HepG2 (cell line): ENCODE results near the gene TSPAN15. TPM values are rescaled to one million over a fixed set of nuclear protein-coding genes. Genes with fewer than 3 reads are reported as not detected.

Experiments used
- BATF2 ChIP-seq: sonication (generic); formaldehyde crosslinking; IDR thresholded peaks from 2 replicates; pipeline ENCODE4 v1.8.0; 2022; ENCODE audit warnings: mild to moderate bottlenecking, missing genetic modification reagents, moderate library complexity
- CCAR2 ChIP-seq: fragments of 200-400 bp; formaldehyde crosslinking; optimal IDR thresholded peaks from 2 replicates; pipeline ENCODE3; 2018; ENCODE audit warnings: low read depth, mild to moderate bottlenecking, low read length, moderate library complexity
- CHCHD3 ChIP-seq: sonication (generic); formaldehyde crosslinking; IDR thresholded peaks from 2 replicates; pipeline ENCODE4 v1.8.0; 2022; ENCODE audit warnings: mild to moderate bottlenecking, missing genetic modification reagents, moderate library complexity
- HDAC1 ChIP-seq: sonication (generic); formaldehyde crosslinking; IDR thresholded peaks from 2 replicates; pipeline ENCODE4 v1.5.1; 2020; ENCODE audit warnings: mild to moderate bottlenecking, missing genetic modification reagents
- NCOR1 ChIP-seq: fragments of 200-600 bp; sonication (generic); IDR thresholded peaks from 2 replicates; pipeline ENCODE4 v1.7.0; 2017; ENCODE audit warnings: antibody characterized with exemption, low read length, borderline replicate concordance
- NFE2L1 ChIP-seq: sonication (generic); formaldehyde crosslinking; IDR thresholded peaks from 2 replicates; pipeline ENCODE4 v1.4.0; 2020; ENCODE audit warnings: missing genetic modification reagents, mild to moderate bottlenecking, borderline replicate concordance
- SCMH1 ChIP-seq: sonication (generic); formaldehyde crosslinking; IDR thresholded peaks from 2 replicates; pipeline ENCODE4 v1.9.0; 2021; ENCODE audit warnings: missing genetic modification reagents, mild to moderate bottlenecking, borderline replicate concordance
- SMC3 ChIP-seq: IDR thresholded peaks from 2 replicates; pipeline ENCODE4 v1.6.1; 2011; ENCODE audit warnings: low read length, improper control_type of control experiment
- XRCC5 ChIP-seq: fragments of 200-400 bp; formaldehyde crosslinking; optimal IDR thresholded peaks from 2 replicates; pipeline ENCODE3; 2017; ENCODE audit warnings: mild to moderate bottlenecking, low read length
- polyA plus RNA-seq, 8 experiments: library from polyadenylated mRNA; depleted of rRNA in 3 of 8; stranded (reverse) in 7 of 8; unstranded in 1 of 8; fragments of >200 nt; fragmentation: Illumina TruSeq in 4 of 8; extraction: Trizol in 4 of 8; gene quantifications; 2 replicates each; pipeline versions ENCODE4 v1.2.1 to v1.2.3, GENCODE V29; 2011 to 2016; ENCODE audit warnings: low read depth in 4 of 8, missing spikeins in 1 of 8, mixed read lengths in 1 of 8; ENCODE audit not compliant: insufficient read depth in 1 of 8
- total RNA-seq, 5 experiments: library from RNA; depleted of rRNA; stranded (reverse); fragments of >200 nt; fragmentation: Illumina TruSeq; extraction: Trizol; gene quantifications; 2 replicates each; pipeline ENCODE4 v1.2.3, GENCODE V29; 2016; ENCODE audit warnings: low read depth in 1 of 5
- TF ChIP-seq, protein P1 (sequence below), 2 experiments: sonication (generic) in 1 of 2; formaldehyde crosslinking in 1 of 2; IDR thresholded peaks; 2 replicates each; pipeline versions ENCODE4 v1.5.1 to v1.6.1; 2011 to 2020; ENCODE audit warnings: borderline replicate concordance in 1 of 2, low read depth in 1 of 2, low read length in 1 of 2, mild to moderate bottlenecking in 1 of 2, missing genetic modification reagents in 1 of 2, moderate library complexity in 1 of 2
- TF ChIP-seq, protein P2 (sequence below): sonication (generic); formaldehyde crosslinking; IDR thresholded peaks from 2 replicates; pipeline ENCODE4 v1.5.1; 2020; ENCODE audit warnings: mild to moderate bottlenecking, missing genetic modification reagents, moderate library complexity
- TF ChIP-seq, protein P3 (sequence below): sonication (generic); formaldehyde crosslinking; IDR thresholded peaks from 2 replicates; pipeline ENCODE4 v1.5.1; 2020; ENCODE audit warnings: missing genetic modification reagents, mild to moderate bottlenecking, borderline replicate concordance
- TF ChIP-seq, protein P4 (sequence below): IDR thresholded peaks from 2 replicates; pipeline ENCODE4 v1.6.1; 2016; ENCODE audit warnings: missing genetic modification reagents, missing compliant biosample characterization
- TF ChIP-seq, protein P5 (sequence below): sonication (generic); formaldehyde crosslinking; IDR thresholded peaks from 2 replicates; pipeline ENCODE4 v1.5.0; 2020; ENCODE audit warnings: mild to moderate bottlenecking, missing genetic modification reagents, moderate library complexity

TSPAN15 gene
- total and polyA plus RNA-seq, 2 of the 13 experiments (the other 11 are each of a cell fraction or from before 2014, with no cell fraction given): 0.27 to 3.2 TPM

DNA sequence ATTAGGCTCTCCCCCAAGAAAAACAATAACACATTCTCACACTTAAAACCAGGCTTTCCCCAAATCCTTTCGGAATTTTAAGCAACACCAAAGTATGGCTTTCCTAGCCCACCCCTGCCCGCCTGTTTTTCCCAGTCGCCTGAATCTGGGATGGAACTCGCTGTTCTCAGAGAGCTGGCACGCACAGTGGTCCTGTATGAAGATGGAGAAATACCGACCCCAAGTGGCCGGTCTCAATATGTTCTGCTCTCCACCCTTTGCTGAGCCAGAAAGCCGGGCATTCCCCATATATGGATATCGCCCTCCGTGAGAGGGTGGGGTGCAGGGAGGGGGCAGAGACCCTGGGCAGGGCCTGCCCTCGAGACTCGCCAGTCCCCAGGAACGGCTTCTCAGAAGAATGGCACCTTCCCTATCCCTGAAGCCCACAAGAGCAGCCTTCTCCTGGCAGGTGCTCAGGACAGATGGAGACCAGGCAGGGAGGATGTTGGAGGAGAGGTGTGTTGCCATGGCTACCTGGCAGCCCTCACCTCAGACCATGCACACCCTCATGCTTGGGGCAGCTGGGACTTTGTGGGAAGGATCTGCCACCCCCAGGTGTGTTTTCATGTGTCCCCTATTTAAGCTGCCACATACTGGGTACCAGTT is 37.9 kb upstream of the TSPAN15 start (continued):
- TF ChIP-seq, protein P1, sequence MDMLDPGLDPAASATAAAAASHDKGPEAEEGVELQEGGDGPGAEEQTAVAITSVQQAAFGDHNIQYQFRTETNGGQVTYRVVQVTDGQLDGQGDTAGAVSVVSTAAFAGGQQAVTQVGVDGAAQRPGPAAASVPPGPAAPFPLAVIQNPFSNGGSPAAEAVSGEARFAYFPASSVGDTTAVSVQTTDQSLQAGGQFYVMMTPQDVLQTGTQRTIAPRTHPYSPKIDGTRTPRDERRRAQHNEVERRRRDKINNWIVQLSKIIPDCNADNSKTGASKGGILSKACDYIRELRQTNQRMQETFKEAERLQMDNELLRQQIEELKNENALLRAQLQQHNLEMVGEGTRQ (IDR thresholded peaks at IDR 0.05; ENCODE audit: low read depth, low read length): no peak
- TF ChIP-seq, protein P1 (CRISPR knock-in tag; IDR thresholded peaks at IDR 0.05; ENCODE audit: borderline replicate concordance): peak; percentile 64; the same call in 1 of the 2 replicates
- TF ChIP-seq, protein P2, sequence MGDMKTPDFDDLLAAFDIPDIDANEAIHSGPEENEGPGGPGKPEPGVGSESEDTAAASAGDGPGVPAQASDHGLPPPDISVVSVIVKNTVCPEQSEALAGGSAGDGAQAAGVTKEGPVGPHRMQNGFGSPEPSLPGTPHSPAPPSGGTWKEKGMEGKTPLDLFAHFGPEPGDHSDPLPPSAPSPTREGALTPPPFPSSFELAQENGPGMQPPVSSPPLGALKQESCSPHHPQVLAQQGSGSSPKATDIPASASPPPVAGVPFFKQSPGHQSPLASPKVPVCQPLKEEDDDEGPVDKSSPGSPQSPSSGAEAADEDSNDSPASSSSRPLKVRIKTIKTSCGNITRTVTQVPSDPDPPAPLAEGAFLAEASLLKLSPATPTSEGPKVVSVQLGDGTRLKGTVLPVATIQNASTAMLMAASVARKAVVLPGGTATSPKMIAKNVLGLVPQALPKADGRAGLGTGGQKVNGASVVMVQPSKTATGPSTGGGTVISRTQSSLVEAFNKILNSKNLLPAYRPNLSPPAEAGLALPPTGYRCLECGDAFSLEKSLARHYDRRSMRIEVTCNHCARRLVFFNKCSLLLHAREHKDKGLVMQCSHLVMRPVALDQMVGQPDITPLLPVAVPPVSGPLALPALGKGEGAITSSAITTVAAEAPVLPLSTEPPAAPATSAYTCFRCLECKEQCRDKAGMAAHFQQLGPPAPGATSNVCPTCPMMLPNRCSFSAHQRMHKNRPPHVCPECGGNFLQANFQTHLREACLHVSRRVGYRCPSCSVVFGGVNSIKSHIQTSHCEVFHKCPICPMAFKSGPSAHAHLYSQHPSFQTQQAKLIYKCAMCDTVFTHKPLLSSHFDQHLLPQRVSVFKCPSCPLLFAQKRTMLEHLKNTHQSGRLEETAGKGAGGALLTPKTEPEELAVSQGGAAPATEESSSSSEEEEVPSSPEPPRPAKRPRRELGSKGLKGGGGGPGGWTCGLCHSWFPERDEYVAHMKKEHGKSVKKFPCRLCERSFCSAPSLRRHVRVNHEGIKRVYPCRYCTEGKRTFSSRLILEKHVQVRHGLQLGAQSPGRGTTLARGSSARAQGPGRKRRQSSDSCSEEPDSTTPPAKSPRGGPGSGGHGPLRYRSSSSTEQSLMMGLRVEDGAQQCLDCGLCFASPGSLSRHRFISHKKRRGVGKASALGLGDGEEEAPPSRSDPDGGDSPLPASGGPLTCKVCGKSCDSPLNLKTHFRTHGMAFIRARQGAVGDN (CRISPR knock-in tag): peak; percentile 29; the same call in 1 of the 2 replicates
- TF ChIP-seq SMC3 (0 out of 2 replicates have a peak, but pooled peaks have one; percentile 12), NFE2L1 (CRISPR knock-in tag) (no peak), HDAC1 (CRISPR knock-in tag) (no peak), NCOR1 (no peak), CHCHD3 (CRISPR knock-in tag) (no peak), SCMH1 (no peak), XRCC5 (peak; percentile 74), CCAR2 (no peak), BATF2 (CRISPR knock-in tag) (no peak)
- TF ChIP-seq, protein P3, sequence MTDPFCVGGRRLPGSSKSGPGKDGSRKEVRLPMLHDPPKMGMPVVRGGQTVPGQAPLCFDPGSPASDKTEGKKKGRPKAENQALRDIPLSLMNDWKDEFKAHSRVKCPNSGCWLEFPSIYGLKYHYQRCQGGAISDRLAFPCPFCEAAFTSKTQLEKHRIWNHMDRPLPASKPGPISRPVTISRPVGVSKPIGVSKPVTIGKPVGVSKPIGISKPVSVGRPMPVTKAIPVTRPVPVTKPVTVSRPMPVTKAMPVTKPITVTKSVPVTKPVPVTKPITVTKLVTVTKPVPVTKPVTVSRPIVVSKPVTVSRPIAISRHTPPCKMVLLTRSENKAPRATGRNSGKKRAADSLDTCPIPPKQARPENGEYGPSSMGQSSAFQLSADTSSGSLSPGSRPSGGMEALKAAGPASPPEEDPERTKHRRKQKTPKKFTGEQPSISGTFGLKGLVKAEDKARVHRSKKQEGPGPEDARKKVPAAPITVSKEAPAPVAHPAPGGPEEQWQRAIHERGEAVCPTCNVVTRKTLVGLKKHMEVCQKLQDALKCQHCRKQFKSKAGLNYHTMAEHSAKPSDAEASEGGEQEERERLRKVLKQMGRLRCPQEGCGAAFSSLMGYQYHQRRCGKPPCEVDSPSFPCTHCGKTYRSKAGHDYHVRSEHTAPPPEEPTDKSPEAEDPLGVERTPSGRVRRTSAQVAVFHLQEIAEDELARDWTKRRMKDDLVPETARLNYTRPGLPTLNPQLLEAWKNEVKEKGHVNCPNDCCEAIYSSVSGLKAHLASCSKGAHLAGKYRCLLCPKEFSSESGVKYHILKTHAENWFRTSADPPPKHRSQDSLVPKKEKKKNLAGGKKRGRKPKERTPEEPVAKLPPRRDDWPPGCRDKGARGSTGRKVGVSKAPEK (CRISPR knock-in tag): no peak
- TF ChIP-seq, protein P4, sequence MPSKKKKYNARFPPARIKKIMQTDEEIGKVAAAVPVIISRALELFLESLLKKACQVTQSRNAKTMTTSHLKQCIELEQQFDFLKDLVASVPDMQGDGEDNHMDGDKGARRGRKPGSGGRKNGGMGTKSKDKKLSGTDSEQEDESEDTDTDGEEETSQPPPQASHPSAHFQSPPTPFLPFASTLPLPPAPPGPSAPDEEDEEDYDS: no peak
- TF ChIP-seq, protein P5, sequence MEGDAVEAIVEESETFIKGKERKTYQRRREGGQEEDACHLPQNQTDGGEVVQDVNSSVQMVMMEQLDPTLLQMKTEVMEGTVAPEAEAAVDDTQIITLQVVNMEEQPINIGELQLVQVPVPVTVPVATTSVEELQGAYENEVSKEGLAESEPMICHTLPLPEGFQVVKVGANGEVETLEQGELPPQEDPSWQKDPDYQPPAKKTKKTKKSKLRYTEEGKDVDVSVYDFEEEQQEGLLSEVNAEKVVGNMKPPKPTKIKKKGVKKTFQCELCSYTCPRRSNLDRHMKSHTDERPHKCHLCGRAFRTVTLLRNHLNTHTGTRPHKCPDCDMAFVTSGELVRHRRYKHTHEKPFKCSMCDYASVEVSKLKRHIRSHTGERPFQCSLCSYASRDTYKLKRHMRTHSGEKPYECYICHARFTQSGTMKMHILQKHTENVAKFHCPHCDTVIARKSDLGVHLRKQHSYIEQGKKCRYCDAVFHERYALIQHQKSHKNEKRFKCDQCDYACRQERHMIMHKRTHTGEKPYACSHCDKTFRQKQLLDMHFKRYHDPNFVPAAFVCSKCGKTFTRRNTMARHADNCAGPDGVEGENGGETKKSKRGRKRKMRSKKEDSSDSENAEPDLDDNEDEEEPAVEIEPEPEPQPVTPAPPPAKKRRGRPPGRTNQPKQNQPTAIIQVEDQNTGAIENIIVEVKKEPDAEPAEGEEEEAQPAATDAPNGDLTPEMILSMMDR (CRISPR knock-in tag): peak; percentile 69
